K562 (cell line): ENCODE data around the gene ISCA1.

ENCODE experiments used
- L3MBTL2 ChIP-seq: fragments of 450-650 bp; IDR thresholded peaks from 2 replicates; pipeline ENCODE4 v1.6.1; 2016; ENCODE audit warnings: mild to moderate bottlenecking, moderate library complexity
- TF ChIP-seq, protein P1 (sequence below), 3 experiments: IDR thresholded peaks in 2 of 3; conservative IDR thresholded peaks in 1 of 3; 2 replicates each; pipeline ENCODE4 v1.5.1; 2011 to 2012; ENCODE audit warnings: low read length in 3 of 3, mild to moderate bottlenecking in 3 of 3, control low read depth in 2 of 3, improper control_type of control experiment in 1 of 3, inconsistent platforms in 1 of 3, low read depth in 1 of 3, mixed read lengths in 1 of 3, moderate library complexity in 1 of 3; ENCODE audit not compliant: insufficient read depth in 2 of 3

DNA sequence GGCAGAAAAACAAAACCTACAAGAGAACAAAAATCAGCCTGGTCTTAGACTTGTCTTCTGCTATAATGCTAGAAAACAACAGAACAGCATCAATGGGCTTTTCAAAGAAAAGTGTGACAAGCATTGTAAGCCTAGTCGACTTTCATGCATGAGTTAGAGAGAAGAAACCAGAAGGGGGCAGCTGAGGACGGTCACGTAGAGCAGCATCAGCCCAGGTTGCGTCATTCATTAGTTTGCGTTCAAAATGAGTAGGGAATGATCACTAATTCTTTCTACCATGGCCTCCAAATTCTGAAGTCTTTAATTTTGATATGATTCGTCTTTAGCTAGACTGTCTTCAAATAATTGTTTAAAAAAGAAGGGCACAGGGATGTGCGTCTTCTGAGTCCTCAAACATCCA is 4.7 kb upstream of the ISCA1 start:
- TF ChIP-seq L3MBTL2: no peak
- TF ChIP-seq, protein P1, sequence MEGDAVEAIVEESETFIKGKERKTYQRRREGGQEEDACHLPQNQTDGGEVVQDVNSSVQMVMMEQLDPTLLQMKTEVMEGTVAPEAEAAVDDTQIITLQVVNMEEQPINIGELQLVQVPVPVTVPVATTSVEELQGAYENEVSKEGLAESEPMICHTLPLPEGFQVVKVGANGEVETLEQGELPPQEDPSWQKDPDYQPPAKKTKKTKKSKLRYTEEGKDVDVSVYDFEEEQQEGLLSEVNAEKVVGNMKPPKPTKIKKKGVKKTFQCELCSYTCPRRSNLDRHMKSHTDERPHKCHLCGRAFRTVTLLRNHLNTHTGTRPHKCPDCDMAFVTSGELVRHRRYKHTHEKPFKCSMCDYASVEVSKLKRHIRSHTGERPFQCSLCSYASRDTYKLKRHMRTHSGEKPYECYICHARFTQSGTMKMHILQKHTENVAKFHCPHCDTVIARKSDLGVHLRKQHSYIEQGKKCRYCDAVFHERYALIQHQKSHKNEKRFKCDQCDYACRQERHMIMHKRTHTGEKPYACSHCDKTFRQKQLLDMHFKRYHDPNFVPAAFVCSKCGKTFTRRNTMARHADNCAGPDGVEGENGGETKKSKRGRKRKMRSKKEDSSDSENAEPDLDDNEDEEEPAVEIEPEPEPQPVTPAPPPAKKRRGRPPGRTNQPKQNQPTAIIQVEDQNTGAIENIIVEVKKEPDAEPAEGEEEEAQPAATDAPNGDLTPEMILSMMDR (IDR thresholded peaks at IDR 0.05 in 2 of 3, conservative IDR thresholded peaks at IDR 0.05 in 1 of 3; ENCODE audit: insufficient read depth in 2 of 3, low read depth in 1 of 3, low read length in 3 of 3): peak; percentile 27 to 53 (median 46); a peak in 4 of 6 replicates
